ENCODE data around the gene MED23. TPM values are rescaled to one million over a fixed set of nuclear protein-coding genes. Genes with fewer than 3 reads are reported as not detected.

MED23 gene
- total RNA-seq, 1 donor from 2014 or later: 29.5 TPM

- Histone ChIP-seq H3K36me3 (ENCODE audit: insufficient read depth, low read length) (no peaks in the 10 kb centered on the region), H3K27ac (ENCODE audit: low read depth, low read length) (no peak overlapping the region), H2AFZ (ENCODE audit: low read depth, low read length) (no peak overlapping the region), H4K20me1 (ENCODE audit: insufficient read depth, low read length) (no peaks in the 10 kb centered on the region), H3K27me3 (ENCODE audit: insufficient read depth, low read length) (peaks cover 9% of the 10 kb centered on the region), H3K4me3 (ENCODE audit: insufficient read depth, low read depth, low read length) (no peak overlapping the region), H3K4me2 (ENCODE audit: low read length) (no peak overlapping the region), H3K9ac (ENCODE audit: low read length) (no peak overlapping the region), H3K4me1 (ENCODE audit: insufficient read depth, low read length) (no peaks in the 10 kb centered on the region), H3K9me3 (ENCODE audit: insufficient read depth, low read depth, low read length) (no peaks in the 10 kb centered on the region), H3K79me2 (ENCODE audit: insufficient read depth, low read length) (no peaks in the 10 kb centered on the region)
- no peaks in the 10 kb centered on the region for H3K9me3 Mint-ChIP-seq (ENCODE audit: unreplicated experiment)
- H3K4me1 Mint-ChIP-seq (ENCODE audit: low read depth, unreplicated experiment): no peaks in the 10 kb centered on the region
- FAIRE-seq (no peak), DNase-seq (ENCODE audit: low read depth) (no peak)
- peaks cover 2% of the 10 kb centered on the region for H3K27me3 Mint-ChIP-seq (ENCODE audit: low read depth, unreplicated experiment)
- no peak overlapping the region for H3K27ac Mint-ChIP-seq (ENCODE audit: unreplicated experiment)
- no peak for TF ChIP-seq CTCF (IDR thresholded peaks at IDR 0.05; ENCODE audit: insufficient read depth, low read depth, low read length)
- TF ChIP-seq EZH2 (IDR thresholded peaks at IDR 0.05; ENCODE audit: insufficient read depth, low read length): no peak
- no peak overlapping the region for H3K4me3 Mint-ChIP-seq (ENCODE audit: unreplicated experiment)
- H3K36me3 Mint-ChIP-seq (ENCODE audit: low read depth, unreplicated experiment): no peaks in the 10 kb centered on the region
Observed at GRCh38 chr6:131549811-131550210, 78.2 kb downstream of the MED23 start.

- Histone ChIP-seq H3K36me3 (ENCODE audit: insufficient read depth, low read length) (no peaks in the 10 kb centered on the region), H3K4me1 (ENCODE audit: insufficient read depth, low read length) (no peaks in the 10 kb centered on the region), H3K27ac (ENCODE audit: low read depth, low read length) (no peak overlapping the region), H3K9ac (ENCODE audit: low read length) (no peak overlapping the region), H3K4me3 (ENCODE audit: insufficient read depth, low read depth, low read length) (no peak overlapping the region), H2AFZ (ENCODE audit: low read depth, low read length) (no peak overlapping the region), H3K27me3 (ENCODE audit: insufficient read depth, low read length) (peaks cover 9% of the 10 kb centered on the region), H3K9me3 (ENCODE audit: insufficient read depth, low read depth, low read length) (no peaks in the 10 kb centered on the region), H3K79me2 (ENCODE audit: insufficient read depth, low read length) (no peaks in the 10 kb centered on the region), H4K20me1 (ENCODE audit: insufficient read depth, low read length) (no peaks in the 10 kb centered on the region), H3K4me2 (ENCODE audit: low read length) (no peak overlapping the region)
- TF ChIP-seq CTCF (IDR thresholded peaks at IDR 0.05; ENCODE audit: insufficient read depth, low read depth, low read length) (no peak), EZH2 (IDR thresholded peaks at IDR 0.05; ENCODE audit: insufficient read depth, low read length) (no peak)
- Mint-ChIP-seq H3K36me3 (ENCODE audit: low read depth, unreplicated experiment) (no peaks in the 10 kb centered on the region), H3K4me3 (ENCODE audit: unreplicated experiment) (no peak overlapping the region), H3K27ac (ENCODE audit: unreplicated experiment) (no peak overlapping the region), H3K4me1 (ENCODE audit: low read depth, unreplicated experiment) (no peaks in the 10 kb centered on the region), H3K9me3 (ENCODE audit: unreplicated experiment) (peaks cover 4% of the 10 kb centered on the region), H3K27me3 (ENCODE audit: low read depth, unreplicated experiment) (peaks cover 2% of the 10 kb centered on the region)
- FAIRE-seq (no peak), DNase-seq (ENCODE audit: low read depth) (no peak)
Observed at GRCh38 chr6:131548441-131548840, 79.6 kb downstream of the MED23 start.

GRCh38 chr6:131547488-131547887 lies 80.6 kb downstream of the MED23 start:
- DNase-seq (ENCODE audit: low read depth): no peak
- Histone ChIP-seq H3K27me3 (ENCODE audit: insufficient read depth, low read length) (peaks cover 9% of the 10 kb centered on the region), H3K79me2 (ENCODE audit: insufficient read depth, low read length) (no peaks in the 10 kb centered on the region), H3K9me3 (ENCODE audit: insufficient read depth, low read depth, low read length) (no peaks in the 10 kb centered on the region), H4K20me1 (ENCODE audit: insufficient read depth, low read length) (no peaks in the 10 kb centered on the region), H2AFZ (ENCODE audit: low read depth, low read length) (no peak overlapping the region), H3K27ac (ENCODE audit: low read depth, low read length) (no peak overlapping the region), H3K9ac (ENCODE audit: low read length) (no peak overlapping the region), H3K4me1 (ENCODE audit: insufficient read depth, low read length) (no peaks in the 10 kb centered on the region), H3K4me2 (ENCODE audit: low read length) (no peak overlapping the region), H3K36me3 (ENCODE audit: insufficient read depth, low read length) (no peaks in the 10 kb centered on the region), H3K4me3 (ENCODE audit: insufficient read depth, low read depth, low read length) (no peak overlapping the region)
- no peaks in the 10 kb centered on the region for H3K36me3 Mint-ChIP-seq (ENCODE audit: low read depth, unreplicated experiment)
- H3K27me3 Mint-ChIP-seq (ENCODE audit: low read depth, unreplicated experiment): peaks cover 2% of the 10 kb centered on the region
- no peak for FAIRE-seq
- H3K4me3 Mint-ChIP-seq (ENCODE audit: unreplicated experiment): no peak overlapping the region
- H3K9me3 Mint-ChIP-seq (ENCODE audit: unreplicated experiment): peaks cover 4% of the 10 kb centered on the region
- no peaks in the 10 kb centered on the region for H3K4me1 Mint-ChIP-seq (ENCODE audit: low read depth, unreplicated experiment)
- TF ChIP-seq EZH2 (IDR thresholded peaks at IDR 0.05; ENCODE audit: insufficient read depth, low read length) (no peak), CTCF (IDR thresholded peaks at IDR 0.05; ENCODE audit: insufficient read depth, low read depth, low read length) (no peak)
- H3K27ac Mint-ChIP-seq (ENCODE audit: unreplicated experiment): no peak overlapping the region

Data from astrocyte (in vitro differentiated cells and primary cell).